ENCODE data around the gene ANKS1B.
"Not testable (repeated sequence)": the region's sequence is repeated elsewhere in the genome, so short reads cannot be mapped to it uniquely, and the experiment has no call there.

ANKS1B gene

GRCh38 chr12:98868538-98868937 lies 1116.2 kb downstream of the ANKS1B start:
- ATAC-seq: no peak

GRCh38 chr12:98868076-98868475 lies 1116.7 kb downstream of the ANKS1B start:
- ATAC-seq (no peak), DNase-seq (no peak)

More at GRCh38 chr12:98868538-98868937, 1116.2 kb downstream of the ANKS1B start:
- no peak for DNase-seq

- no peak for DNase-seq
- ATAC-seq: no peak
Measured at GRCh38 chr12:98864363-98864762, 1120.4 kb downstream of the ANKS1B start.

- no peak for ATAC-seq
Measured at GRCh38 chr12:98863167-98863566, 1121.6 kb downstream of the ANKS1B start.

GRCh38 chr12:98861251-98861650 lies 1123.5 kb downstream of the ANKS1B start:
- DNase-seq: no peak
- ATAC-seq: no peak

More at GRCh38 chr12:98863167-98863566, 1121.6 kb downstream of the ANKS1B start:
- no peak for DNase-seq

GRCh38 chr12:98856897-98857540 lies 1127.7 kb downstream of the ANKS1B start:
- ATAC-seq: no peak
- DNase-seq: no peak

- ATAC-seq: no peak
- no peak for DNase-seq
Measured at GRCh38 chr12:98852181-98852580, 1132.6 kb downstream of the ANKS1B start.

GRCh38 chr12:98847242-98847641 lies 1137.5 kb downstream of the ANKS1B start:
- ATAC-seq (no peak), DNase-seq (no peak)

GRCh38 chr12:98845957-98846356 lies 1138.8 kb downstream of the ANKS1B start:
- ATAC-seq (no peak), DNase-seq (no peak)

- DNase-seq: no peak
- ATAC-seq: no peak
Measured at GRCh38 chr12:98840325-98840724, 1144.4 kb downstream of the ANKS1B start.

- DNase-seq: no peak
- ATAC-seq: no peak
Measured at GRCh38 chr12:98838231-98838647, 1146.5 kb downstream of the ANKS1B start.

GRCh38 chr12:98837134-98837752 lies 1147.5 kb downstream of the ANKS1B start:
- not testable (repeated sequence) for DNase-seq, ATAC-seq

GRCh38 chr12:98830657-98831056 lies 1154.1 kb downstream of the ANKS1B start:
- ATAC-seq: no peak
- no peak for DNase-seq

GRCh38 chr12:98828802-98829600 lies 1155.7 kb downstream of the ANKS1B start:
- DNase-seq: no peak
- no peak for ATAC-seq

GRCh38 chr12:98823012-98823411 lies 1161.7 kb downstream of the ANKS1B start:
- ATAC-seq (no peak), DNase-seq (no peak)

GRCh38 chr12:98821866-98822265 lies 1162.9 kb downstream of the ANKS1B start:
- DNase-seq (no peak), ATAC-seq (no peak)

- no peak for ATAC-seq
Measured at GRCh38 chr12:98821232-98821631, 1163.5 kb downstream of the ANKS1B start.

GRCh38 chr12:98819821-98820404 lies 1164.8 kb downstream of the ANKS1B start:
- ATAC-seq (no peak), DNase-seq (no peak)

More at GRCh38 chr12:98821232-98821631, 1163.5 kb downstream of the ANKS1B start:
- DNase-seq: no peak

GRCh38 chr12:98819071-98819470 lies 1165.7 kb downstream of the ANKS1B start:
- no peak for DNase-seq
- ATAC-seq: no peak

GRCh38 chr12:98818239-98818638 lies 1166.5 kb downstream of the ANKS1B start:
- ATAC-seq (no peak), DNase-seq (no peak)

- ATAC-seq (no peak), DNase-seq (no peak)
Measured at GRCh38 chr12:98817742-98818141, 1167.0 kb downstream of the ANKS1B start.

GRCh38 chr12:98816720-98817119 lies 1168.0 kb downstream of the ANKS1B start:
- no peak for ATAC-seq

GRCh38 chr12:98814254-98814653 lies 1170.5 kb downstream of the ANKS1B start:
- DNase-seq: no peak
- no peak for ATAC-seq

More at GRCh38 chr12:98816720-98817119, 1168.0 kb downstream of the ANKS1B start:
- no peak for DNase-seq
